ENCODE measurements around the gene DENND6B. TPM values are rescaled to one million over a fixed set of nuclear protein-coding genes. Genes with fewer than 3 reads are reported as not detected.

The DENND6B gene
- polyA plus RNA-seq, 1 experiment, result 8.2 TPM

DNA sequence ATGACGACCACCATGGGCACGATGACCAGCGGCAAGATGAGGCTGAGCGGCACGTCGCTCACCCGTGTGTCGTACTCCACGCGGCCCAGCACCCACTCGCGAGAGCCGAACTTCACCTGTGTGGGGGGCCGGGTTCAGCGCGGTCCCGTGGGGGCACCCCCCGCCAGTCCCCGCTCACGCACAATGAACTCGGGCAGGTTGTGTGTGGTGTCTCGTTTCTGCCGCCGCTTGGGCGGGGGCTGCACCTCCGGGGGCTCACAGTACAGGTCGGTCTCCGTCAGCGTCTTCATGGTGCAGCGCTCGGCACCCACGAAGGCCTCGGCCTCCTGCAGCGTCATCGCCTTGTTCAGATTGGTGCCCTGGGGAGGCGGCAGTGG, 45.4 kb downstream of the DENND6B start:
- ChIA-PET CTCF (interaction anchor here (1.6 kb wide), 3 partner anchors 16 to 45 kb away, joined by 4 to 5 read pairs (median 4); partner anchors contain the start of gene DENND6B), POLR2A (no interaction called here)
- TF ChIP-seq, protein P1, sequence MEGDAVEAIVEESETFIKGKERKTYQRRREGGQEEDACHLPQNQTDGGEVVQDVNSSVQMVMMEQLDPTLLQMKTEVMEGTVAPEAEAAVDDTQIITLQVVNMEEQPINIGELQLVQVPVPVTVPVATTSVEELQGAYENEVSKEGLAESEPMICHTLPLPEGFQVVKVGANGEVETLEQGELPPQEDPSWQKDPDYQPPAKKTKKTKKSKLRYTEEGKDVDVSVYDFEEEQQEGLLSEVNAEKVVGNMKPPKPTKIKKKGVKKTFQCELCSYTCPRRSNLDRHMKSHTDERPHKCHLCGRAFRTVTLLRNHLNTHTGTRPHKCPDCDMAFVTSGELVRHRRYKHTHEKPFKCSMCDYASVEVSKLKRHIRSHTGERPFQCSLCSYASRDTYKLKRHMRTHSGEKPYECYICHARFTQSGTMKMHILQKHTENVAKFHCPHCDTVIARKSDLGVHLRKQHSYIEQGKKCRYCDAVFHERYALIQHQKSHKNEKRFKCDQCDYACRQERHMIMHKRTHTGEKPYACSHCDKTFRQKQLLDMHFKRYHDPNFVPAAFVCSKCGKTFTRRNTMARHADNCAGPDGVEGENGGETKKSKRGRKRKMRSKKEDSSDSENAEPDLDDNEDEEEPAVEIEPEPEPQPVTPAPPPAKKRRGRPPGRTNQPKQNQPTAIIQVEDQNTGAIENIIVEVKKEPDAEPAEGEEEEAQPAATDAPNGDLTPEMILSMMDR (IDR thresholded peaks at IDR 0.05; ENCODE audit: insufficient read depth, low read depth, low read length), result no peak
- Histone ChIP-seq H3K27me3 (ENCODE audit: control insufficient read depth, insufficient read depth, low read length) (no peaks in the 10 kb centered on the region), H3K4me3 (ENCODE audit: low read depth, low read length) (no peak overlapping the region), H3K36me3 (ENCODE audit: control insufficient read depth, insufficient read depth, low read length) (peaks cover 73% of the 10 kb centered on the region)
- no peak for DNase-seq (ENCODE audit: low read depth)

DNA sequence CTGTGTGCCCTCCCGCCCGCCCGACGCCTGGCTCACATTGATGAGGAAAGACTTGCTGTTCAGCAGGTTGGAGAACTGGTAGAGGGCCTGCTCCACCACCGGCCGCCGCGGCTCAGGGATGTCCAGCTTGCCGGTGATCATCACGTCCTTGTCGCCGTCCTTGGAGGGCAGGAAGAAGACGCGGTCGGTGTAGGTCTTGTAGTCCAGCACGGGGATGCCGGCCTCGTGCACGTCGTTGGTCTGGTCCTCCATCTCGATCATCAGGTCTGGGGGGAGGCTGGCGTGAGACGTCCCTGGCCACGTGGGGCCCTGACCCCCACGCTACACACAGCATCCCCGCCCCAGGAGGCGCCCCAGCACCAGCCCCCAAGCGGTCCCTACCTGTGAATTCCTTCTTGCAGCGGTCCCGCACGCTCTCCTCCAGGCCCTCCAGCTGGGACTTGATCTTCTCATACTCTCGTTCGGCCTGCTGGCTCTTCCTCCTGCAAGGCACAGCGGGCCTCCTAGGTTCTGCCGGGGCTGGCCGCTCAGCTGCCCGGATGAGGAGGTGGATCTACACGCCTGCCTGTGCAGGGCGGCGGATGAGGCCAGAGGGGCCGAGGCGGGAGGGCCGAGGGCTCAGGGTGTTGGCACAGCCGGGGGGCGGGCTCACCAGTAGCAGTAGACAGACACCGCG, 46.0 kb downstream of the DENND6B start:
- DNase-seq (ENCODE audit: low read depth), result no peak
- H3K4me3 ChIP-seq (ENCODE audit: low read depth, low read length), result no peak overlapping the region
- H3K36me3 ChIP-seq (ENCODE audit: control insufficient read depth, insufficient read depth, low read length), result peaks cover 71% of the 10 kb centered on the region
- no peaks in the 10 kb centered on the region for H3K27me3 ChIP-seq (ENCODE audit: control insufficient read depth, insufficient read depth, low read length)
- POLR2A ChIA-PET, result no interaction called here
- TF ChIP-seq, protein P1 (IDR thresholded peaks at IDR 0.05; ENCODE audit: insufficient read depth, low read depth, low read length), result no peak
- CTCF ChIA-PET, result interaction anchor here (1.0 to 1.6 kb wide), 5 partner anchors 10 to 61 kb away, joined by 4 to 5 read pairs (median 4); partner anchors contain the start of gene DENND6B

DNA sequence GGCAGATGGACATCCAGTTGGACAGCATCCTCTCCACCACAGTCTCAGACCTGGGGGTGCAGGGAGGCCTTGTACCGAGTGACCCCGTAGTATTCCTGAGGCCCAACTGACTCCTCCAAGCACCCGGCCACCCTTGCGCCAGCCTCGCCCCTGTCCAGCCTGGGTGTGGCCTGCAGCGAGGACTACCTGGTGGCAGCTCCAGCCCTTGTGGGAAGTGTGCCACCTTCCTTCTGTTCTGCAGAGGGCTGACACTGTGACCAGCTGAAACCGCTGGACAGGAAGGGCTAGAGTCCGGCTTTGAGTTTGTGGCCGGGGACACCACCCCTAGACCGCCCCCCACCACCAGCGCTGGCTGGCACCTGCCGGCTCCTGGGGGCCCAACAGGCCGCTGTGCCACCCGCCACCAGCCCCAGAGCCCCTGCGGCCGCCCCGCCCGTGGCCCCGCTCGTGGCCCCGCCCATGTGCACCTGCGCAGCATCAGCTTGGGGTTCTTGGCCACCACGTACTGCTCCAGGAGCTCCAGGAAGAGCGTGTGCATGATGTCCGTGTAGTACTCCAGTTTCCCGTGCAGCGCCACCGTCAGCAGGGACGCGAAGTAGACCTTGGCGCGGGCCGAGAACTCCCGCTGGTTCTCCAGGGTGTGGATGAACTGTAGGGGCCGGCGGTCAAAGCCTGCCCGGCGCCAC, 46.6 kb downstream of the DENND6B start:
- Histone ChIP-seq H3K27me3 (ENCODE audit: control insufficient read depth, insufficient read depth, low read length) (no peaks in the 10 kb centered on the region), H3K4me3 (ENCODE audit: low read depth, low read length) (no peak overlapping the region), H3K36me3 (ENCODE audit: control insufficient read depth, insufficient read depth, low read length) (peaks cover 74% of the 10 kb centered on the region)
- TF ChIP-seq, protein P1 (IDR thresholded peaks at IDR 0.05; ENCODE audit: insufficient read depth, low read depth, low read length), result no peak
- no peak for DNase-seq (ENCODE audit: low read depth)
- CTCF ChIA-PET, result interaction anchor here (1.0 to 1.6 kb wide), 5 partner anchors 9 to 62 kb away, joined by 4 to 5 read pairs (median 4); partner anchors contain the start of gene DENND6B
- POLR2A ChIA-PET, result no interaction called here

DNA sequence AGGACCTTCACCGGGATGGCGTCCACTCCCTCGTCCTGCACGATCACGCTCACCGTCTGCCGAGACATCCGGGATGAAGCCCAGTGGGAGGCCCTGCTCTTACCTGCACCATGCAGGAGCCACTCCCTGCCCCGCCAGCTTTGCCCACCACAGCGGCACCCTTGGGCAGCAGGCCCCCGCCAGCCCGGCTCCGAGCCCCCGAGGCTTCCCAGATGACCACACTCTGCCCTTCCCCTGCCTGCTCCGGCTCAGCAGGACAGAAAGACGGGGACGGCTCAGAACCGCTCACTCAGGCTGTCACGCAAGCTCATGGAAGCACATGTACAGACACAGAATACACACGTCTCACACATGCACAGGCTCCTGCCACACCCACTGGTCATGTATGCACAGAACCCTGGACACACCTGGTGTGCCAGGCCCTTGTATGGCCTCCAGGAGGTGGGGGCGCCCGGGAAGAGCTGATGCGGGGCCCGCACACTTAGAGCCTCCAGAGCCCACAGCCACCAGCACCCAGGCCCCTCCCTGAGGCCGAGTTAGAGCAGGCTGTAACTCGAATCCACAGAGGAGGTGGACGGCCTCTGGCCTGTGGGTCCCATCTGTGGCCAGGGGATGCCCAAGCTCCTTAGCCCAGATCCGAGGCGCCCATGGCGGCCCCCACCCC, 47.7 kb downstream of the DENND6B start:
- no peak overlapping the region for H3K4me3 ChIP-seq (ENCODE audit: low read depth, low read length)
- ChIA-PET POLR2A (no interaction called here), CTCF (interaction anchor here (0.6 to 1.5 kb wide), 3 partner anchors 43 to 63 kb away, joined by 3 to 5 read pairs (median 4); no protein-coding TSS in a partner anchor)
- TF ChIP-seq, protein P1 (IDR thresholded peaks at IDR 0.05; ENCODE audit: insufficient read depth, low read depth, low read length), result no peak
- no peaks in the 10 kb centered on the region for H3K27me3 ChIP-seq (ENCODE audit: control insufficient read depth, insufficient read depth, low read length)
- peaks cover 79% of the 10 kb centered on the region for H3K36me3 ChIP-seq (ENCODE audit: control insufficient read depth, insufficient read depth, low read length)
- DNase-seq (ENCODE audit: low read depth), result no peak

DNA sequence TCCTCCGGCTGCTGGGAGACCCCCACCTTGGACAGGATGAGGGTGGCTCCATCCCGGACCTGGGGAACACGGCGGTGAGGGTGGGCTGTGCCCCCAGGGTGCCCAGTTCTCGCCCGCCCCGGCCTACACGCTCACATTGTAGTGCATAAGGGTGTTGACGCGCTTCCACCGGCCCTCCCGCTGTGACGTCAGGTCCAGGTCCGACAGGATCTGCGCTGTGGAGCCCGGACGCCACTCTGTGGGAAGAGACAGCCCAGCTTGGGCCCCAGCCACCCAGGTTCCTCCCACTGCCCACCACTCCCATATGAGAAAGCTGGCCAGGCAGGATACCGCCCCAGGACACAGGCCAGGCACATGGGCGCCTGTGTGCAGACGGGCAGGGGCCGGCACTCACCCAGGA, 48.4 kb downstream of the DENND6B start:
- Histone ChIP-seq H3K36me3 (ENCODE audit: control insufficient read depth, insufficient read depth, low read length) (peaks cover 76% of the 10 kb centered on the region), H3K4me3 (ENCODE audit: low read depth, low read length) (no peak overlapping the region), H3K27me3 (ENCODE audit: control insufficient read depth, insufficient read depth, low read length) (no peaks in the 10 kb centered on the region)
- ChIA-PET CTCF (interaction anchor here (0.8 kb wide), 1 partner anchor 49 kb away, joined by 5 read pairs; no protein-coding TSS in a partner anchor), POLR2A (no interaction called here)
- TF ChIP-seq, protein P1 (IDR thresholded peaks at IDR 0.05; ENCODE audit: insufficient read depth, low read depth, low read length), result no peak
- DNase-seq (ENCODE audit: low read depth), result no peak
